GM12878 (cell line): ENCODE data around the gene CCDC24.

Experiments used
- CBFB ChIP-seq: IDR thresholded peaks from 2 replicates; pipeline ENCODE4 v1.6.1; 2016; ENCODE audit warnings: antibody characterized with exemption, low read depth
- EZH2 ChIP-seq: IDR thresholded peaks from 2 replicates; pipeline ENCODE4 v1.6.1; 2012; ENCODE audit warnings: low read depth, mild to moderate bottlenecking, control low read depth, inconsistent platforms, low read length, borderline replicate concordance; ENCODE audit not compliant: control insufficient read depth
- HDAC6 ChIP-seq: fragments of 200-600 bp; sonication (generic); IDR thresholded peaks from one replicate; pipeline ENCODE4 v1.8.0; 2017; ENCODE audit warnings: antibody characterized with exemption; ENCODE audit not compliant: unreplicated experiment
- HDGF ChIP-seq: fragments of 450-650 bp; IDR thresholded peaks from 2 replicates; pipeline ENCODE4 v1.6.1; 2016; ENCODE audit warnings: antibody characterized with exemption
- POLR2A ChIP-seq: IDR thresholded peaks from 2 replicates; pipeline ENCODE4 v1.6.1; 2011; ENCODE audit warnings: low read depth, mild to moderate bottlenecking, low read length
- SP1 ChIP-seq: IDR thresholded peaks from one replicate; pipeline ENCODE4 v1.6.1; 2011; ENCODE audit warnings: low read depth, low read length
- SRF ChIP-seq, 2 experiments: IDR thresholded peaks; 2 replicates each; pipeline ENCODE4 v1.6.1; 2011; ENCODE audit warnings: low read depth in 2 of 2, low read length in 2 of 2, mild to moderate bottlenecking in 1 of 2, moderate library complexity in 1 of 2
- STAT3 ChIP-seq: IDR thresholded peaks from 2 replicates; pipeline ENCODE4 v1.6.1; 2011; ENCODE audit warnings: low read depth, low read length, improper control_type of control experiment
- TAF1 ChIP-seq: IDR thresholded peaks from 2 replicates; pipeline ENCODE4 v1.6.1; 2011; ENCODE audit warnings: mild to moderate bottlenecking, low read depth, low read length, borderline replicate concordance
- TARDBP ChIP-seq: IDR thresholded peaks from 2 replicates; pipeline ENCODE4 v1.6.1; 2016; ENCODE audit warnings: borderline replicate concordance
- TCF12 ChIP-seq: IDR thresholded peaks from 2 replicates; pipeline ENCODE4 v1.6.1; 2011; ENCODE audit warnings: low read depth, mild to moderate bottlenecking, low read length
- TF ChIP-seq, protein P1 (sequence below), 3 experiments: IDR thresholded peaks in 2 of 3; conservative IDR thresholded peaks in 1 of 3; 2 replicates each; pipeline ENCODE4 v1.5.1; 2011; ENCODE audit warnings: low read depth in 3 of 3, low read length in 3 of 3, mild to moderate bottlenecking in 3 of 3, control low read depth in 2 of 3, moderate library complexity in 2 of 3, inconsistent platforms in 1 of 3, mixed read lengths in 1 of 3; ENCODE audit not compliant: control insufficient read depth in 2 of 3, insufficient read depth in 1 of 3; ENCODE audit errors: extremely low read depth in 1 of 3

GRCh38 chr1:44016890-44017400 is 25.5 kb downstream of the CCDC24 start:
- TF ChIP-seq HDGF (no peak), HDAC6 (no peak), SRF (IDR thresholded peaks at IDR 0.05; ENCODE audit: low read depth in 2 of 2, low read length in 2 of 2) (no peak), TCF12 (no peak), TAF1 (no peak), TARDBP (no peak), POLR2A (no peak), SP1 (no peak), STAT3 (no peak), EZH2 (no peak), CBFB (no peak)
- TF ChIP-seq, protein P1, sequence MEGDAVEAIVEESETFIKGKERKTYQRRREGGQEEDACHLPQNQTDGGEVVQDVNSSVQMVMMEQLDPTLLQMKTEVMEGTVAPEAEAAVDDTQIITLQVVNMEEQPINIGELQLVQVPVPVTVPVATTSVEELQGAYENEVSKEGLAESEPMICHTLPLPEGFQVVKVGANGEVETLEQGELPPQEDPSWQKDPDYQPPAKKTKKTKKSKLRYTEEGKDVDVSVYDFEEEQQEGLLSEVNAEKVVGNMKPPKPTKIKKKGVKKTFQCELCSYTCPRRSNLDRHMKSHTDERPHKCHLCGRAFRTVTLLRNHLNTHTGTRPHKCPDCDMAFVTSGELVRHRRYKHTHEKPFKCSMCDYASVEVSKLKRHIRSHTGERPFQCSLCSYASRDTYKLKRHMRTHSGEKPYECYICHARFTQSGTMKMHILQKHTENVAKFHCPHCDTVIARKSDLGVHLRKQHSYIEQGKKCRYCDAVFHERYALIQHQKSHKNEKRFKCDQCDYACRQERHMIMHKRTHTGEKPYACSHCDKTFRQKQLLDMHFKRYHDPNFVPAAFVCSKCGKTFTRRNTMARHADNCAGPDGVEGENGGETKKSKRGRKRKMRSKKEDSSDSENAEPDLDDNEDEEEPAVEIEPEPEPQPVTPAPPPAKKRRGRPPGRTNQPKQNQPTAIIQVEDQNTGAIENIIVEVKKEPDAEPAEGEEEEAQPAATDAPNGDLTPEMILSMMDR (IDR thresholded peaks at IDR 0.05 in 2 of 3, conservative IDR thresholded peaks at IDR 0.05 in 1 of 3; ENCODE audit: control insufficient read depth in 2 of 3, extremely low read depth in 1 of 3, insufficient read depth in 1 of 3, low read depth in 3 of 3, low read length in 3 of 3), result no peak
